ENCODE data around the gene IFNA14. TPM values are rescaled to one million over a fixed set of nuclear protein-coding genes. Genes with fewer than 3 reads are reported as not detected.
"Not testable (repeated sequence)": the region's sequence is repeated elsewhere in the genome, so short reads cannot be mapped to it uniquely, and the experiment has no call there.

IFNA14 gene
- total RNA-seq, 1 donor from 2014 or later, result not detected

DNA sequence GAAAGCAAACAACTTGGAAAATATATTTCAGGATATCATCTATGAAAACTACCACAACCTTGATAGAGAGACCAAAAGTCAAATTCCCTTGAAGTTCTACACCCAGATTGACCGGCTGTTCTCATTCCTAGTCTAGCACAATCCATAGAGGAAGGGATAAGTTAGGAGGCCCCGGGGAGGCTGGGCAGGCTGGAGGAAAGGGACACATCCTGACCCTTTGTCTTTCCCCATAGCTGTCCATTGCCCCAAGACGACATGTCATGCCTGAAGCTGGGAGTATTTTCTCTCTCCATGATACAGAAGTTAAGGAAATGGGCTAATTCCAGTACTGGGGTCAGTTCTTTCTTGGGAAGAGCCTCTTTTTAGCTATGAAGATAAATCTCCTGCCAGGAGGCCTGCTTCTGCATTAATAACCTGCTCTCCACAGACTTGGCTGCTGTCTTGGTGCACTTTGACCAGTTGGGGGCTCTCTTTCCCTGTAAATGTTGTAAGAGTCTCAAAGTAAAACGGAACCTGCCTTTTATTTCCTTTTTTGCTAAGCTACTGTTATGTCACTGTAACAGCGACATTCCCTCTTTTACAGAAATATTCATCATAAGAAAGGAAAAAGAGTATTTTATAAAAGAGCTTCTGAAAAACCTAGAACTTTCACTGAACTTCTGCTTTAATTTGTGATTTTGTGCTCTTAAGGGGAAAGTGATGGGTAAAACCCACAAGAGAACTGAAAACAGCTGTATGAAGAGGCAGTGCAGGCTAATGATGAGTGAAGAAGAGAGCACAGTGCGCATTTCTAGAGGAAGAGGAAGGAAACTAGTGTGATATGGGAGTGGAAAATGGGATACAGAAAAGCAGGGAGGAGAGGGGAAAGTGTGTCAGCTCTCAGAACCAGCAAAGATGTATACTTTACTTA lies 44.7 kb downstream of the IFNA14 start:
- peak overlapping the region; percentile 36 for H3K4me2 ChIP-seq (ENCODE audit: low read length)
- not testable (repeated sequence) for H2AFZ ChIP-seq (ENCODE audit: low read depth, low read length); H3K79me2 ChIP-seq (ENCODE audit: insufficient read depth, low read length); H3K36me3 ChIP-seq (ENCODE audit: insufficient read depth, low read length); H4K20me1 ChIP-seq (ENCODE audit: insufficient read depth, low read length); H3K4me1 Mint-ChIP-seq (ENCODE audit: low read depth, unreplicated experiment); H3K27me3 ChIP-seq (ENCODE audit: insufficient read depth, low read length); H3K9ac ChIP-seq (ENCODE audit: low read length); FAIRE-seq; H3K27ac Mint-ChIP-seq (ENCODE audit: unreplicated experiment); H3K36me3 Mint-ChIP-seq (ENCODE audit: low read depth, unreplicated experiment); H3K9me3 Mint-ChIP-seq (ENCODE audit: unreplicated experiment); H3K4me3 ChIP-seq (ENCODE audit: insufficient read depth, low read depth, low read length); H3K4me1 ChIP-seq (ENCODE audit: insufficient read depth, low read length); DNase-seq (ENCODE audit: low read depth); H3K27ac ChIP-seq (ENCODE audit: low read depth, low read length); H3K9me3 ChIP-seq (ENCODE audit: insufficient read depth, low read depth, low read length)
- H3K27me3 Mint-ChIP-seq (ENCODE audit: low read depth, unreplicated experiment), result peaks cover 15% of the 10 kb centered on the region
- peak overlapping the region; percentile 40 for H3K4me3 Mint-ChIP-seq (ENCODE audit: unreplicated experiment)
- TF ChIP-seq, protein P1, sequence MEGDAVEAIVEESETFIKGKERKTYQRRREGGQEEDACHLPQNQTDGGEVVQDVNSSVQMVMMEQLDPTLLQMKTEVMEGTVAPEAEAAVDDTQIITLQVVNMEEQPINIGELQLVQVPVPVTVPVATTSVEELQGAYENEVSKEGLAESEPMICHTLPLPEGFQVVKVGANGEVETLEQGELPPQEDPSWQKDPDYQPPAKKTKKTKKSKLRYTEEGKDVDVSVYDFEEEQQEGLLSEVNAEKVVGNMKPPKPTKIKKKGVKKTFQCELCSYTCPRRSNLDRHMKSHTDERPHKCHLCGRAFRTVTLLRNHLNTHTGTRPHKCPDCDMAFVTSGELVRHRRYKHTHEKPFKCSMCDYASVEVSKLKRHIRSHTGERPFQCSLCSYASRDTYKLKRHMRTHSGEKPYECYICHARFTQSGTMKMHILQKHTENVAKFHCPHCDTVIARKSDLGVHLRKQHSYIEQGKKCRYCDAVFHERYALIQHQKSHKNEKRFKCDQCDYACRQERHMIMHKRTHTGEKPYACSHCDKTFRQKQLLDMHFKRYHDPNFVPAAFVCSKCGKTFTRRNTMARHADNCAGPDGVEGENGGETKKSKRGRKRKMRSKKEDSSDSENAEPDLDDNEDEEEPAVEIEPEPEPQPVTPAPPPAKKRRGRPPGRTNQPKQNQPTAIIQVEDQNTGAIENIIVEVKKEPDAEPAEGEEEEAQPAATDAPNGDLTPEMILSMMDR (IDR thresholded peaks at IDR 0.05; ENCODE audit: insufficient read depth, low read depth, low read length), result peak; percentile 44

Other genes starting within 250 kb of the IFNA14 start
- gene HACD4, start 208.4 kb downstream of the IFNA14 start, total RNA-seq, result 1.9 and 2.1 TPM in 2 replicates
- gene IFNB1, start 162.1 kb downstream of the IFNA14 start, total RNA-seq, result 2.5 and 3.2 TPM in 2 replicates
- not detected in 2 replicates for gene IFNW1, start 98.2 kb downstream of the IFNA14 start, total RNA-seq
- gene IFNA21, start 73.3 kb downstream of the IFNA14 start, total RNA-seq, result not detected in 2 replicates
- gene IFNA4, start 52.4 kb downstream of the IFNA14 start, total RNA-seq, result not detected in 2 replicates
- not detected in 2 replicates for gene IFNA7, start 37.8 kb downstream of the IFNA14 start, total RNA-seq
- gene IFNA10, start 32.9 kb downstream of the IFNA14 start, total RNA-seq, result not detected in 2 replicates
- not detected in 2 replicates for gene IFNA16, start 22.7 kb downstream of the IFNA14 start, total RNA-seq
- gene IFNA17, start 11.8 kb downstream of the IFNA14 start, total RNA-seq, result not detected in 2 replicates
- gene IFNA5, start 65.3 kb upstream of the IFNA14 start, total RNA-seq, result not detected in 2 replicates
- gene KLHL9, start 95.4 kb upstream of the IFNA14 start, total RNA-seq, result 30.3 and 30.4 TPM in 2 replicates
- gene IFNA6, start 110.9 kb upstream of the IFNA14 start, total RNA-seq, result not detected in 2 replicates
- gene IFNA13, start 128.1 kb upstream of the IFNA14 start, total RNA-seq, result not detected in 2 replicates
- not detected in 2 replicates for gene IFNA2, start 145.4 kb upstream of the IFNA14 start, total RNA-seq
- gene IFNA8, start 169.1 kb upstream of the IFNA14 start, total RNA-seq, result not detected in 2 replicates
- not detected in 2 replicates for gene IFNA1, start 200.4 kb upstream of the IFNA14 start, total RNA-seq
- gene IFNE, start 242.3 kb upstream of the IFNA14 start, total RNA-seq, result 0.26 and 0.57 TPM in 2 replicates